OCI-LY7 (cell line): ENCODE measurements around the gene CHCHD6. TPM values are rescaled to one million over a fixed set of nuclear protein-coding genes. Genes with fewer than 3 reads are reported as not detected.

Source experiments
- BruUV-seq: library from RNA; stranded (reverse); fragments of 400-500 nt; replicated peaks from 2 replicates; lab custom pipeline; 2021; lab: Mats Ljungman, UMichigan
- CTCF ChIA-PET: fragments of 300-600 bp; sonication (Branson Sonifier 250); formaldehyde crosslinking; loops from one replicate; lab custom pipeline; 2022; ENCODE audit warnings: antibody characterized with exemption; ENCODE audit not compliant: unreplicated experiment; lab: Charles Lee
- POLR2A ChIA-PET: fragments of 300-600 bp; sonication (Branson Sonifier 250); formaldehyde crosslinking; loops from one replicate; lab custom pipeline; 2022; ENCODE audit warnings: antibody characterized with exemption; lab: Charles Lee
- DNase-seq: peaks from one replicate; pipeline ENCODE4 v3.0.0-alpha.2; 2015; ENCODE audit warnings: low spot score
- H2AFZ ChIP-seq: fragments of 200-600 bp; sonication (generic), shearing (Covaris generic); 2 replicates; pipeline ENCODE4 v1.6.1; 2014; ENCODE audit warnings: mild to moderate bottlenecking, antibody characterized with exemption, low read length, moderate library complexity
- H3K27ac ChIP-seq: fragments of 200-600 bp; sonication (generic); 2 replicates; pipeline ENCODE4 v1.5.1; 2014; ENCODE audit warnings: mixed run types, low read depth, mild to moderate bottlenecking, moderate library complexity, low read length, inconsistent platforms; ENCODE audit not compliant: poor library complexity, severe bottlenecking
- H3K36me3 ChIP-seq: fragments of 200-600 bp; sonication (generic); 2 replicates; pipeline ENCODE4 v1.6.1; 2014; ENCODE audit warnings: mild to moderate bottlenecking, antibody characterized with exemption, low read length, moderate library complexity, mixed read lengths; ENCODE audit not compliant: insufficient read depth
- H3K4me1 ChIP-seq: fragments of 200-600 bp; sonication (generic); 2 replicates; pipeline ENCODE4 v1.5.1; 2014; ENCODE audit warnings: mild to moderate bottlenecking, low read length; ENCODE audit not compliant: insufficient read depth, poor library complexity, severe bottlenecking
- H3K4me2 ChIP-seq: fragments of 200-600 bp; sonication (generic); 2 replicates; pipeline ENCODE4 v1.6.1; 2014; ENCODE audit warnings: mild to moderate bottlenecking, low read length
- H3K4me3 ChIP-seq: fragments of 200-600 bp; sonication (generic); 2 replicates; pipeline ENCODE4 v1.5.1; 2014; ENCODE audit warnings: mild to moderate bottlenecking, low read depth, low read length; ENCODE audit not compliant: poor library complexity, severe bottlenecking
- H3K79me2 ChIP-seq: fragments of 200-600 bp; sonication (generic); 2 replicates; pipeline ENCODE4 v1.6.1; 2016; ENCODE audit warnings: low read depth, mild to moderate bottlenecking, low read length, moderate library complexity, mixed read lengths; ENCODE audit not compliant: insufficient read depth
- H3K9me2 ChIP-seq: fragments of 200-600 bp; sonication (generic); 2 replicates; pipeline ENCODE4 v1.6.1; 2016; ENCODE audit warnings: mild to moderate bottlenecking, low read length, mixed read lengths; ENCODE audit not compliant: insufficient read depth
- H3K9me3 ChIP-seq: fragments of 200-600 bp; sonication (generic); 2 replicates; pipeline ENCODE4 v1.6.1; 2014; ENCODE audit warnings: mild to moderate bottlenecking, mixed run types, low read length, mixed read lengths
- H4K20me1 ChIP-seq: fragments of 200-600 bp; sonication (generic); 2 replicates; pipeline ENCODE4 v1.6.1; 2014; ENCODE audit warnings: mild to moderate bottlenecking, antibody characterized with exemption, low read length, moderate library complexity, mixed read lengths; ENCODE audit not compliant: insufficient read depth
- CTCF ChIP-seq: fragments of 200-600 bp; sonication (generic); conservative IDR thresholded peaks from 2 replicates; pipeline ENCODE4 v1.5.1; 2014; ENCODE audit warnings: mild to moderate bottlenecking, antibody characterized with exemption, low read length, moderate library complexity, mixed read lengths
- EZH2phosphoT487 ChIP-seq: fragments of 200-600 bp; sonication (generic); IDR thresholded peaks from 2 replicates; pipeline ENCODE4 v1.6.1; 2018; ENCODE audit warnings: low read depth, borderline replicate concordance, mild to moderate bottlenecking, mixed run types, antibody characterized with exemption, low read length, moderate library complexity, mixed read lengths
- intact Hi-C: fragments of 100-400 bp; cut with micrococcal nuclease; formaldehyde crosslinking; loops from one replicate; pipeline ENCODE4 v1.10.0; 2022; ENCODE audit not compliant: unreplicated experiment
- total RNA-seq, 2 experiments: library from RNA; depleted of rRNA in 1 of 2; stranded (reverse); fragments of >200 nt in 1 of 2; shearing (Covaris generic) in 1 of 2; gene quantifications; 2 replicates each; pipeline ENCODE4 v1.2.3, GENCODE V29; 2014 to 2022

CHCHD6 gene
- total RNA-seq, 2 experiments from 2014 or later = 14.7 to 21.2 TPM

GRCh38 chr3:126993436-126993835 lies 289.4 kb downstream of the CHCHD6 start:
- ChIA-PET POLR2A (interaction anchor here (0.5 kb wide), 1 partner anchor 272 kb away, joined by 6 read pairs; no protein-coding TSS in a partner anchor), CTCF (no interaction called here)
- Histone ChIP-seq H2AFZ (no peak overlapping the region), H3K9me2 (no peaks in the 10 kb centered on the region), H4K20me1 (no peaks in the 10 kb centered on the region), H3K4me3 (no peak overlapping the region), H3K4me1 (no peaks in the 10 kb centered on the region), H3K36me3 (no peaks in the 10 kb centered on the region), H3K4me2 (no peak overlapping the region), H3K79me2 (no peaks in the 10 kb centered on the region), H3K9me3 (no peaks in the 10 kb centered on the region), H3K27ac (no peak overlapping the region)
- no peak for DNase-seq
- intact Hi-C loops = no loop called here
- no TSS peak for BruUV-seq
- no peak for TF ChIP-seq EZH2phosphoT487
- no peak for TF ChIP-seq CTCF

GRCh38 chr3:126994661-126995245 lies 290.7 kb downstream of the CHCHD6 start:
- Histone ChIP-seq H4K20me1 (no peaks in the 10 kb centered on the region), H3K79me2 (no peaks in the 10 kb centered on the region), H3K4me1 (no peaks in the 10 kb centered on the region), H3K27ac (no peak overlapping the region), H2AFZ (no peak overlapping the region), H3K9me3 (no peaks in the 10 kb centered on the region), H3K36me3 (no peaks in the 10 kb centered on the region), H3K9me2 (no peaks in the 10 kb centered on the region), H3K4me3 (no peak overlapping the region), H3K4me2 (no peak overlapping the region)
- BruUV-seq = no TSS peak
- intact Hi-C loops = no loop called here
- POLR2A ChIA-PET = no interaction called here
- TF ChIP-seq EZH2phosphoT487 (no peak), CTCF (no peak)
- no peak for DNase-seq
- CTCF ChIA-PET = no interaction called here

GRCh38 chr3:126995254-126995780 lies 291.3 kb downstream of the CHCHD6 start:
- H3K9me3 ChIP-seq = no peaks in the 10 kb centered on the region
- DNase-seq = no peak
- no TSS peak for BruUV-seq
- H3K4me2 ChIP-seq = no peak overlapping the region
- TF ChIP-seq CTCF = no peak
- CTCF ChIA-PET = no interaction called here
- H3K36me3 ChIP-seq = no peaks in the 10 kb centered on the region
- intact Hi-C loops = no loop called here
- no peak overlapping the region for H3K4me3 ChIP-seq
- no peak overlapping the region for H2AFZ ChIP-seq
- H3K79me2 ChIP-seq = no peaks in the 10 kb centered on the region
- no peaks in the 10 kb centered on the region for H3K4me1 ChIP-seq
- H3K27ac ChIP-seq = no peak overlapping the region
- no peaks in the 10 kb centered on the region for H4K20me1 ChIP-seq
- POLR2A ChIA-PET = no interaction called here
- H3K9me2 ChIP-seq = no peaks in the 10 kb centered on the region
